Vagina (tissue), 2 donors: Measurements from ENCODE around the gene PACC1. TPM values are rescaled to one million over a fixed set of nuclear protein-coding genes. Genes with fewer than 3 reads are reported as not detected.

Experiments
- DNase-seq, 2 donors: peaks; one replicate each; pipeline ENCODE4 v3.0.0-alpha.2; 2017; ENCODE audit errors: extremely low spot score in 2 of 2
- H3K27ac ChIP-seq: fragments of 200-600 bp; sonication (generic); one replicate; pipeline ENCODE4 v1.5.1; 2019
- H3K27me3 ChIP-seq: fragments of 200-600 bp; sonication (generic); one replicate; pipeline ENCODE4 v1.5.1; 2019
- H3K36me3 ChIP-seq, 2 donors: fragments of 200-600 bp; sonication (generic); one replicate each; pipeline ENCODE4 v1.5.1; 2017 to 2019
- H3K4me1 ChIP-seq: fragments of 200-600 bp; sonication (generic); one replicate; pipeline ENCODE4 v1.5.1; 2019
- H3K4me3 ChIP-seq, 2 donors: fragments of 200-600 bp; sonication (generic); 1 replicate in 1 of 2; 2 replicates in 1 of 2; pipeline ENCODE4 v1.5.1; 2016 to 2019
- H3K9me3 ChIP-seq: fragments of 200-600 bp; sonication (generic); one replicate; pipeline ENCODE4 v1.5.1; 2019
- POLR2A ChIP-seq, 2 donors: fragments of 450-650 bp; IDR thresholded peaks; one replicate each; pipeline ENCODE4 v1.6.1; 2017; ENCODE audit warnings: antibody characterized with exemption in 2 of 2, mild to moderate bottlenecking in 2 of 2, moderate library complexity in 2 of 2
- POLR2AphosphoS5 ChIP-seq, 2 donors: sonication (generic); formaldehyde crosslinking; IDR thresholded peaks; one replicate each; pipeline ENCODE4 v1.9.0; 2017; ENCODE audit warnings: antibody characterized with exemption in 2 of 2, mild to moderate bottlenecking in 2 of 2, low read depth in 1 of 2; ENCODE audit not compliant: insufficient read depth in 1 of 2
- intact Hi-C: fragments of 100-400 bp; cut with DNase I; formaldehyde crosslinking; loops from one replicate; pipeline ENCODE4 v1.15.1; 2023
- total RNA-seq: library from RNA; depleted of rRNA; stranded (reverse); fragments of >200 nt; gene quantifications from one replicate; pipeline ENCODE4 v1.2.3, GENCODE V29; 2016
- TF ChIP-seq, protein P1 (sequence below), 3 experiments: fragments of 450-650 bp in 2 of 3; fragments of 200-600 bp in 1 of 3; sonication (generic) in 1 of 3; IDR thresholded peaks; one replicate each; pipeline ENCODE4 v1.5.1; 2017 to 2019; ENCODE audit warnings: antibody characterized with exemption in 3 of 3, mild to moderate bottlenecking in 2 of 3, moderate library complexity in 2 of 3

The PACC1 gene
- total RNA-seq: 6.1 TPM

- Histone ChIP-seq H3K27me3 (no peaks in the 10 kb centered on the region), H3K9me3 (no peaks in the 10 kb centered on the region), H3K4me3 (peak within 1 kb of the TSS; percentile 87 to 91), H3K4me1 (peaks cover 17% of the 10 kb centered on the region), H3K36me3 (peaks cover 0 to 15% of the 10 kb centered on the region in 2 donors), H3K27ac (peak within 1 kb of the TSS; percentile 65)
- no peak for DNase-seq
- intact Hi-C loops: no loop called here
- TF ChIP-seq, protein P1, sequence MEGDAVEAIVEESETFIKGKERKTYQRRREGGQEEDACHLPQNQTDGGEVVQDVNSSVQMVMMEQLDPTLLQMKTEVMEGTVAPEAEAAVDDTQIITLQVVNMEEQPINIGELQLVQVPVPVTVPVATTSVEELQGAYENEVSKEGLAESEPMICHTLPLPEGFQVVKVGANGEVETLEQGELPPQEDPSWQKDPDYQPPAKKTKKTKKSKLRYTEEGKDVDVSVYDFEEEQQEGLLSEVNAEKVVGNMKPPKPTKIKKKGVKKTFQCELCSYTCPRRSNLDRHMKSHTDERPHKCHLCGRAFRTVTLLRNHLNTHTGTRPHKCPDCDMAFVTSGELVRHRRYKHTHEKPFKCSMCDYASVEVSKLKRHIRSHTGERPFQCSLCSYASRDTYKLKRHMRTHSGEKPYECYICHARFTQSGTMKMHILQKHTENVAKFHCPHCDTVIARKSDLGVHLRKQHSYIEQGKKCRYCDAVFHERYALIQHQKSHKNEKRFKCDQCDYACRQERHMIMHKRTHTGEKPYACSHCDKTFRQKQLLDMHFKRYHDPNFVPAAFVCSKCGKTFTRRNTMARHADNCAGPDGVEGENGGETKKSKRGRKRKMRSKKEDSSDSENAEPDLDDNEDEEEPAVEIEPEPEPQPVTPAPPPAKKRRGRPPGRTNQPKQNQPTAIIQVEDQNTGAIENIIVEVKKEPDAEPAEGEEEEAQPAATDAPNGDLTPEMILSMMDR (IDR thresholded peaks at IDR 0.05): no peak
- TF ChIP-seq POLR2A (IDR thresholded peaks at IDR 0.05) (peak in 1 of 2 donors; percentile 16), POLR2AphosphoS5 (IDR thresholded peaks at IDR 0.05; ENCODE audit: insufficient read depth in 1 of 2, low read depth in 1 of 2) (peak; percentile 82 to 85)
Observed at GRCh38 chr1:212414328-212415106, at the start of gene PACC1. Gene PACC1, minus strand, starts transcription at chr1:212414886. Its CDS starts 129 bp downstream, at chr1:212414757.

- H3K4me1 ChIP-seq: peaks cover 15% of the 10 kb centered on the region
- no peak overlapping the region for H3K27ac ChIP-seq
- DNase-seq: no peak
- H3K27me3 ChIP-seq: no peaks in the 10 kb centered on the region
- TF ChIP-seq, protein P1 (IDR thresholded peaks at IDR 0.05): no peak
- no peak for TF ChIP-seq POLR2AphosphoS5 (IDR thresholded peaks at IDR 0.05; ENCODE audit: insufficient read depth in 1 of 2, low read depth in 1 of 2)
- no peak for TF ChIP-seq POLR2A (IDR thresholded peaks at IDR 0.05)
- H3K9me3 ChIP-seq: no peaks in the 10 kb centered on the region
- no peaks in the 10 kb centered on the region for H3K36me3 ChIP-seq
- H3K4me3 ChIP-seq: no peak overlapping the region
- intact Hi-C loops: no loop called here
Observed at GRCh38 chr1:212463565-212464285, 49.0 kb upstream of the PACC1 start.

DNA sequence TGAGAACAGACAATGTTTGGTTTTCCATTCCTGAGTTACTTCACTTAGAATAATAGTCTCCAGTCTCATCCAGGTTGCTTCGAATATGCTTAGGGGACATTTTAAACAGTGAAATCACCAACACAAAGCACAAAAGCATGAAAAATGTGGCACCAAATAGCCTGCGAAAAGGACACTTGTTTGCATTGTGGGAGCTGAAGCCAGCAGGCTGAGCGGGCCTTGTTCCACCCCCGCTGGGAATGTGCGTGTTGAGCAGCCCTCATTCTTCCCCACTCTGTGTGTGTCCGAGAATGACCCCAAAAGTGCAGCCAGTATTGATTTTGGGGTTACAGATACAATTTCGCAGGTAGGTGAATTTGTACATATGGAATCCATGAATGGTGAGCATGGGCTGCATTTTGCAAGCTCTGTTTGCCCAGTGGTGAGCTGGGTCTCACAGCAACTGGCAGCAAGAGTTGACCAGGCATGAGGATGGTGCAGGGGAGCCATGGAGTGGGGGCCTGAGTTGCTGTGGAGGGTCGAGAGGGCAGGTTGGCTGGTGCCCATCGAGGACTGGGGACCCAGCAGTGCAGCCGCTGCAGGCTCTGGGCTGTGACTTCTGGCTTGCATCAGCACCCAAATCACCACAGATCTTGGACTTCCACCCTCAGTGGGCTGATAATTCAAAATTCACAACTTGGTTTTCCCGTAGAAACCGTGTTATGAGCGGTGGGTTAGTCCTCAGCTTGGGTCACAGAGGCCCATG is 47.4 kb upstream of the PACC1 start:
- Histone ChIP-seq H3K4me3 (no peak overlapping the region), H3K27ac (no peak overlapping the region), H3K36me3 (no peaks in the 10 kb centered on the region), H3K27me3 (no peaks in the 10 kb centered on the region), H3K9me3 (no peaks in the 10 kb centered on the region), H3K4me1 (peaks cover 7% of the 10 kb centered on the region)
- TF ChIP-seq POLR2A (IDR thresholded peaks at IDR 0.05): no peak
- TF ChIP-seq, protein P1 (IDR thresholded peaks at IDR 0.05): no peak
- no peak for TF ChIP-seq POLR2AphosphoS5 (IDR thresholded peaks at IDR 0.05; ENCODE audit: insufficient read depth in 1 of 2, low read depth in 1 of 2)
- no peak for DNase-seq
- intact Hi-C loops: no loop called here

- TF ChIP-seq, protein P1 (IDR thresholded peaks at IDR 0.05): no peak
- TF ChIP-seq POLR2AphosphoS5 (IDR thresholded peaks at IDR 0.05; ENCODE audit: insufficient read depth in 1 of 2, low read depth in 1 of 2) (no peak), POLR2A (IDR thresholded peaks at IDR 0.05) (no peak)
- intact Hi-C loops: no loop called here
- Histone ChIP-seq H3K36me3 (no peaks in the 10 kb centered on the region), H3K27me3 (no peaks in the 10 kb centered on the region), H3K4me1 (peaks cover 7% of the 10 kb centered on the region), H3K9me3 (no peaks in the 10 kb centered on the region), H3K27ac (no peak overlapping the region), H3K4me3 (no peak overlapping the region)
- DNase-seq: no peak
Observed at GRCh38 chr1:212460376-212460775, 45.7 kb upstream of the PACC1 start.
